DND-41 (cell line): ENCODE measurements around the gene FMN1.

Experiments used
- CTCF ChIP-seq: IDR thresholded peaks from 2 replicates; pipeline ENCODE4 v1.5.1; 2012; ENCODE audit warnings: borderline replicate concordance, low read length, moderate library complexity, mild to moderate bottlenecking; ENCODE audit not compliant: poor library complexity, severe bottlenecking; ENCODE audit errors: extremely low read depth
- EZH2 ChIP-seq: IDR thresholded peaks from 3 replicates; pipeline ENCODE4 v1.6.1; 2012; ENCODE audit warnings: borderline replicate concordance, low read depth, mild to moderate bottlenecking, moderate library complexity, low read length, inconsistent platforms; ENCODE audit not compliant: severe bottlenecking

- TF ChIP-seq EZH2 (no peak), CTCF (no peak)
Observed at GRCh38 chr15:33051528-33051927, 143.0 kb downstream of the FMN1 start.
